ENCODE measurements around the gene TRAK1. TPM values are rescaled to one million over a fixed set of nuclear protein-coding genes. Genes with fewer than 3 reads are reported as not detected.

Gene TRAK1
- total and polyA plus RNA-seq, 2 donors (not counting 1 experiment from before 2014, with no cell fraction given): 71.3 to 129 TPM

- no peak overlapping the region for H3K9ac ChIP-seq (ENCODE audit: low read length)
- POLR2A ChIA-PET: no interaction called here
- H4K20me1 ChIP-seq (ENCODE audit: control insufficient read depth, insufficient read depth, low read length, poor library complexity, severe bottlenecking): peaks cover 25% of the 10 kb centered on the region
- no peaks in the 10 kb centered on the region for H3K9me3 ChIP-seq (ENCODE audit: control extremely low read depth in 1 of 3, control insufficient read depth in 2 of 3, insufficient read depth in 1 of 3, low read length in 2 of 3)
- H3K4me3 ChIP-seq (ENCODE audit: control extremely low read depth in 1 of 5, extremely low read depth in 1 of 5, insufficient read depth in 1 of 5, low read depth in 2 of 5, low read length in 4 of 5): no peak overlapping the region
- no peak overlapping the region for H3K27ac ChIP-seq (ENCODE audit: low read length in 2 of 2)
- H3K4me1 Mint-ChIP-seq: peaks cover 3% of the 10 kb centered on the region
- DNase-seq: no peak
- peaks cover 0 to 62% of the 10 kb centered on the region in 2 experiments for H3K36me3 ChIP-seq (replicated peaks in 1 of 2; ENCODE audit: control extremely low read depth in 1 of 2, control insufficient read depth in 1 of 2, extremely low read depth in 1 of 2, insufficient read depth in 2 of 2, low read length in 1 of 2)
- H3K4me2 ChIP-seq (replicated peaks; ENCODE audit: low read depth, low read length, poor library complexity, severe bottlenecking): no peak overlapping the region
- H3K27ac Mint-ChIP-seq: no peak overlapping the region
- CTCF ChIA-PET: interaction anchor here (0.7 to 1.1 kb wide), 2 partner anchors 9 to 1602 kb away, joined by 3 to 8 read pairs; no protein-coding TSS in a partner anchor
- no peak for ATAC-seq (ENCODE audit: low read depth)
- no peaks in the 10 kb centered on the region for H3K4me1 ChIP-seq (ENCODE audit: control insufficient read depth in 2 of 2, insufficient read depth in 2 of 2, low read length in 2 of 2)
- H3K27me3 Mint-ChIP-seq: no peaks in the 10 kb centered on the region
- no peak overlapping the region for H2AFZ ChIP-seq (ENCODE audit: insufficient read depth, low read depth, low read length, poor library complexity, severe bottlenecking)
- H3K4me3 Mint-ChIP-seq: no peak overlapping the region
- no CpG with 5 or more reads among the region's 3 CpGs for WGBS (ENCODE audit: insufficient coverage)
- H3K9me3 Mint-ChIP-seq (ENCODE audit: insufficient read depth): no peaks in the 10 kb centered on the region
- intact Hi-C loops (cut with micrococcal nuclease): no loop called here
- TF ChIP-seq EZH2 (IDR thresholded peaks at IDR 0.05; ENCODE audit: borderline replicate concordance, insufficient read depth, low read depth, low read length, poor library complexity, severe bottlenecking): no peak
- no peak for TF ChIP-seq CTCF (IDR thresholded peaks at IDR 0.05)
- no peaks in the 10 kb centered on the region for H3K27me3 ChIP-seq (replicated peaks in 1 of 4; ENCODE audit: control extremely low read depth in 1 of 4, control insufficient read depth in 3 of 4, insufficient read depth in 4 of 4, low read length in 3 of 4)
- peaks cover 27% of the 10 kb centered on the region for H3K79me2 ChIP-seq (ENCODE audit: control insufficient read depth, insufficient read depth, low read length)
Observed at GRCh38 chr3:42182555-42182954, 91.4 kb downstream of the TRAK1 start.

GRCh38 chr3:42183991-42184632 lies 93.0 kb downstream of the TRAK1 start:
- no peaks in the 10 kb centered on the region for H3K27me3 Mint-ChIP-seq
- no peak overlapping the region for H3K4me3 Mint-ChIP-seq
- H3K4me1 Mint-ChIP-seq: peaks cover 1% of the 10 kb centered on the region
- intact Hi-C loops (cut with micrococcal nuclease): no loop called here
- ChIA-PET CTCF (interaction anchor here (1.2 kb wide), 1 partner anchor 289 kb away, joined by 4 read pairs; no protein-coding TSS in a partner anchor), POLR2A (no interaction called here)
- H4K20me1 ChIP-seq (ENCODE audit: control insufficient read depth, insufficient read depth, low read length, poor library complexity, severe bottlenecking): peaks cover 27% of the 10 kb centered on the region
- H3K36me3 ChIP-seq (replicated peaks in 1 of 2; ENCODE audit: control extremely low read depth in 1 of 2, control insufficient read depth in 1 of 2, extremely low read depth in 1 of 2, insufficient read depth in 2 of 2, low read length in 1 of 2): peaks cover 0 to 63% of the 10 kb centered on the region in 2 experiments
- no peak for ATAC-seq (ENCODE audit: low read depth)
- H3K4me1 ChIP-seq (ENCODE audit: control insufficient read depth in 2 of 2, insufficient read depth in 2 of 2, low read length in 2 of 2): no peaks in the 10 kb centered on the region
- DNase-seq: no peak
- peaks cover 12% of the 10 kb centered on the region for H3K79me2 ChIP-seq (ENCODE audit: control insufficient read depth, insufficient read depth, low read length)
- H3K4me3 ChIP-seq (ENCODE audit: control extremely low read depth in 1 of 5, extremely low read depth in 1 of 5, insufficient read depth in 1 of 5, low read depth in 2 of 5, low read length in 4 of 5): no peak overlapping the region
- no peaks in the 10 kb centered on the region for H3K27me3 ChIP-seq (replicated peaks in 1 of 4; ENCODE audit: control extremely low read depth in 1 of 4, control insufficient read depth in 3 of 4, insufficient read depth in 4 of 4, low read length in 3 of 4)
- H3K27ac Mint-ChIP-seq: no peak overlapping the region
- H3K27ac ChIP-seq (ENCODE audit: low read length in 2 of 2): no peak overlapping the region
- no CpG with 5 or more reads among the region's 3 CpGs for WGBS (ENCODE audit: insufficient coverage)
- no peak for TF ChIP-seq EZH2 (IDR thresholded peaks at IDR 0.05; ENCODE audit: borderline replicate concordance, insufficient read depth, low read depth, low read length, poor library complexity, severe bottlenecking)
- no peaks in the 10 kb centered on the region for H3K9me3 ChIP-seq (ENCODE audit: control extremely low read depth in 1 of 3, control insufficient read depth in 2 of 3, insufficient read depth in 1 of 3, low read length in 2 of 3)
- H2AFZ ChIP-seq (ENCODE audit: insufficient read depth, low read depth, low read length, poor library complexity, severe bottlenecking): no peak overlapping the region
- H3K4me2 ChIP-seq (replicated peaks; ENCODE audit: low read depth, low read length, poor library complexity, severe bottlenecking): no peak overlapping the region
- no peaks in the 10 kb centered on the region for H3K9me3 Mint-ChIP-seq (ENCODE audit: insufficient read depth)
- no peak overlapping the region for H3K9ac ChIP-seq (ENCODE audit: low read length)

Data from B cell (primary cell).